ENCODE measurements around the gene PLSCR4. TPM values are rescaled to one million over a fixed set of nuclear protein-coding genes. Genes with fewer than 3 reads are reported as not detected.
A peak's percentile ranks its signal among the peaks of the same experiment; 100 is the strongest.
"Not testable (repeated sequence)": the region's sequence is repeated elsewhere in the genome, so short reads cannot be mapped to it uniquely, and the experiment has no call there.

Gene PLSCR4
- total RNA-seq, 1 donor from 2014 or later: 1.1 TPM

- Mint-ChIP-seq H3K4me1 (ENCODE audit: low read depth, unreplicated experiment) (peaks cover 6% of the 10 kb centered on the region), H3K27me3 (ENCODE audit: low read depth, unreplicated experiment) (no peaks in the 10 kb centered on the region), H3K4me3 (ENCODE audit: unreplicated experiment) (no peak overlapping the region), H3K9me3 (ENCODE audit: unreplicated experiment) (no peaks in the 10 kb centered on the region), H3K27ac (ENCODE audit: unreplicated experiment) (no peak overlapping the region), H3K36me3 (ENCODE audit: low read depth, unreplicated experiment) (no peaks in the 10 kb centered on the region)
- H3K27ac ChIP-seq (ENCODE audit: low read depth, low read length): no peak overlapping the region
- H3K9ac ChIP-seq (ENCODE audit: low read length): no peak overlapping the region
- no peak overlapping the region for H2AFZ ChIP-seq (ENCODE audit: low read depth, low read length)
- H3K4me2 ChIP-seq (ENCODE audit: low read length): no peak overlapping the region
- FAIRE-seq (no peak), DNase-seq (ENCODE audit: low read depth) (no peak)
- no peak overlapping the region for H3K4me3 ChIP-seq (ENCODE audit: insufficient read depth, low read depth, low read length)
- H4K20me1 ChIP-seq (ENCODE audit: insufficient read depth, low read length): no peaks in the 10 kb centered on the region
- no peaks in the 10 kb centered on the region for H3K79me2 ChIP-seq (ENCODE audit: insufficient read depth, low read length)
- no peaks in the 10 kb centered on the region for H3K27me3 ChIP-seq (ENCODE audit: insufficient read depth, low read length)
- no peak for TF ChIP-seq CTCF (IDR thresholded peaks at IDR 0.05; ENCODE audit: insufficient read depth, low read depth, low read length)
- no peak for TF ChIP-seq EZH2 (IDR thresholded peaks at IDR 0.05; ENCODE audit: insufficient read depth, low read length)
- H3K4me1 ChIP-seq (ENCODE audit: insufficient read depth, low read length): peaks cover 9% of the 10 kb centered on the region
- H3K36me3 ChIP-seq (ENCODE audit: insufficient read depth, low read length): no peaks in the 10 kb centered on the region
- H3K9me3 ChIP-seq (ENCODE audit: insufficient read depth, low read depth, low read length): no peaks in the 10 kb centered on the region
Observed at GRCh38 chr3:146226881-146227280, 24.0 kb downstream of the PLSCR4 start.

- not testable (repeated sequence) for H3K36me3 ChIP-seq (ENCODE audit: insufficient read depth, low read length); H3K4me1 Mint-ChIP-seq (ENCODE audit: low read depth, unreplicated experiment); H3K36me3 Mint-ChIP-seq (ENCODE audit: low read depth, unreplicated experiment); H3K27ac Mint-ChIP-seq (ENCODE audit: unreplicated experiment); DNase-seq (ENCODE audit: low read depth); H3K27me3 Mint-ChIP-seq (ENCODE audit: low read depth, unreplicated experiment); H2AFZ ChIP-seq (ENCODE audit: low read depth, low read length); H3K4me3 Mint-ChIP-seq (ENCODE audit: unreplicated experiment); H3K27me3 ChIP-seq (ENCODE audit: insufficient read depth, low read length); H3K4me1 ChIP-seq (ENCODE audit: insufficient read depth, low read length); H3K9me3 ChIP-seq (ENCODE audit: insufficient read depth, low read depth, low read length); H3K9ac ChIP-seq (ENCODE audit: low read length); H3K79me2 ChIP-seq (ENCODE audit: insufficient read depth, low read length); FAIRE-seq; H3K9me3 Mint-ChIP-seq (ENCODE audit: unreplicated experiment); H3K4me2 ChIP-seq (ENCODE audit: low read length); H3K4me3 ChIP-seq (ENCODE audit: insufficient read depth, low read depth, low read length); H4K20me1 ChIP-seq (ENCODE audit: insufficient read depth, low read length); H3K27ac ChIP-seq (ENCODE audit: low read depth, low read length)
Observed at GRCh38 chr3:146225458-146225857, 25.4 kb downstream of the PLSCR4 start.

- no peaks in the 10 kb centered on the region for H3K36me3 ChIP-seq (ENCODE audit: insufficient read depth, low read length)
- H3K9me3 Mint-ChIP-seq (ENCODE audit: unreplicated experiment): no peaks in the 10 kb centered on the region
- no peak overlapping the region for H3K4me3 ChIP-seq (ENCODE audit: insufficient read depth, low read depth, low read length)
- no peaks in the 10 kb centered on the region for H3K9me3 ChIP-seq (ENCODE audit: insufficient read depth, low read depth, low read length)
- H3K27ac ChIP-seq (ENCODE audit: low read depth, low read length): no peak overlapping the region
- no peak for FAIRE-seq
- H3K4me1 Mint-ChIP-seq (ENCODE audit: low read depth, unreplicated experiment): peaks cover 9% of the 10 kb centered on the region
- TF ChIP-seq CTCF (IDR thresholded peaks at IDR 0.05; ENCODE audit: insufficient read depth, low read depth, low read length): no peak
- no peak for TF ChIP-seq EZH2 (IDR thresholded peaks at IDR 0.05; ENCODE audit: insufficient read depth, low read length)
- no peak overlapping the region for H3K4me2 ChIP-seq (ENCODE audit: low read length)
- no peaks in the 10 kb centered on the region for H3K36me3 Mint-ChIP-seq (ENCODE audit: low read depth, unreplicated experiment)
- H3K79me2 ChIP-seq (ENCODE audit: insufficient read depth, low read length): no peaks in the 10 kb centered on the region
- DNase-seq (ENCODE audit: low read depth): peak; percentile 25
- H2AFZ ChIP-seq (ENCODE audit: low read depth, low read length): peak overlapping the region; percentile 13
- no peak overlapping the region for H3K4me3 Mint-ChIP-seq (ENCODE audit: unreplicated experiment)
- peaks cover 9% of the 10 kb centered on the region for H3K4me1 ChIP-seq (ENCODE audit: insufficient read depth, low read length)
- no peaks in the 10 kb centered on the region for H4K20me1 ChIP-seq (ENCODE audit: insufficient read depth, low read length)
- no peak overlapping the region for H3K9ac ChIP-seq (ENCODE audit: low read length)
- no peaks in the 10 kb centered on the region for H3K27me3 ChIP-seq (ENCODE audit: insufficient read depth, low read length)
- no peaks in the 10 kb centered on the region for H3K27me3 Mint-ChIP-seq (ENCODE audit: low read depth, unreplicated experiment)
- H3K27ac Mint-ChIP-seq (ENCODE audit: unreplicated experiment): no peak overlapping the region
Observed at GRCh38 chr3:146223401-146224373, 27.2 kb downstream of the PLSCR4 start.

Data from astrocyte (in vitro differentiated cells and primary cell).